Epithelial cell of proximal tubule (primary cell): ENCODE measurements around the gene TSGA10IP. TPM values are rescaled to one million over a fixed set of nuclear protein-coding genes. Genes with fewer than 3 reads are reported as not detected.
A peak's percentile ranks its signal among the peaks of the same experiment; 100 is the strongest.

Experiments
- DNase-seq: peaks from one replicate; pipeline ENCODE4 v3.0.0-alpha.2; 2011; ENCODE audit warnings: low read depth
- H3K4me3 ChIP-seq: 2 replicates; pipeline ENCODE4 v1.5.1; 2011; ENCODE audit warnings: low read depth, mild to moderate bottlenecking, low read length
- CTCF ChIP-seq: conservative IDR thresholded peaks from 2 replicates; pipeline ENCODE4 v1.5.1; 2012; ENCODE audit warnings: low read depth, mild to moderate bottlenecking, low read length
- total RNA-seq: library from RNA; depleted of rRNA; stranded (reverse); fragments of >200 nt; gene quantifications from 2 replicates; pipeline ENCODE4 v1.2.3, GENCODE V29; 2015

The TSGA10IP gene
- total RNA-seq, 1 donor from 2014 or later: not detected

- DNase-seq: no peak
- TF ChIP-seq CTCF: no peak
- no peak overlapping the region for H3K4me3 ChIP-seq
Measured at GRCh38 chr11:65981972-65982823, 36.9 kb downstream of the TSGA10IP start.

GRCh38 chr11:65982824-65983588 is 37.7 kb downstream of the TSGA10IP start:
- no peak for DNase-seq
- no peak for TF ChIP-seq CTCF
- H3K4me3 ChIP-seq: no peak overlapping the region

- TF ChIP-seq CTCF: no peak
- DNase-seq: no peak
- H3K4me3 ChIP-seq: no peak overlapping the region
Measured at GRCh38 chr11:65983589-65983987, 38.3 kb downstream of the TSGA10IP start.

- DNase-seq: no peak
- no peak for TF ChIP-seq CTCF
- no peak overlapping the region for H3K4me3 ChIP-seq
Measured at GRCh38 chr11:65987336-65987735, 42.1 kb downstream of the TSGA10IP start.

- no peak overlapping the region for H3K4me3 ChIP-seq
- peak; percentile 83 for DNase-seq
- TF ChIP-seq CTCF: peak; percentile 97
Measured at GRCh38 chr11:65988791-65989592, 43.7 kb downstream of the TSGA10IP start.

- no peak overlapping the region for H3K4me3 ChIP-seq
- TF ChIP-seq CTCF: no peak
- DNase-seq: no peak
Measured at GRCh38 chr11:65992056-65992455, 46.8 kb downstream of the TSGA10IP start.
